Spinal cord (tissue), 10 donors: Measurements from ENCODE around the gene POU2F1. TPM values are rescaled to one million over a fixed set of nuclear protein-coding genes. Genes with fewer than 3 reads are reported as not detected.

Experiments
- DNase-seq, 6 donors: peaks; one replicate each; pipeline versions ENCODE4 v3.0.0 to v3.0.0-alpha.2; 2013 to 2015; ENCODE audit warnings: low spot score in 6 of 6, low read depth in 4 of 6
- H3K27ac ChIP-seq: one replicate; pipeline ENCODE4 v1.5.1; 2013; ENCODE audit warnings: low read depth, low read length, control low read depth
- H3K27me3 ChIP-seq: one replicate; pipeline ENCODE4 v1.6.1; 2013; ENCODE audit warnings: low read length; ENCODE audit not compliant: control insufficient read depth, insufficient read depth
- H3K36me3 ChIP-seq: one replicate; pipeline ENCODE4 v1.6.1; 2013; ENCODE audit warnings: low read length; ENCODE audit not compliant: control insufficient read depth, insufficient read depth
- H3K4me1 ChIP-seq: one replicate; pipeline ENCODE4 v1.6.1; 2013; ENCODE audit warnings: low read length; ENCODE audit not compliant: control insufficient read depth, insufficient read depth
- H3K4me3 ChIP-seq: one replicate; pipeline ENCODE4 v1.5.1; 2013; ENCODE audit warnings: low read depth, low read length, control low read depth
- H3K9me3 ChIP-seq: one replicate; pipeline ENCODE4 v1.6.1; 2013; ENCODE audit warnings: low read length; ENCODE audit not compliant: control insufficient read depth, insufficient read depth
- whole genome bisulfite sequencing: methylation state at CpG from one replicate; pipeline ENCODE4 v1.1.5; 2013; ENCODE audit warnings: missing lambda C conversion rate; ENCODE audit not compliant: insufficient coverage; 5-methylcytosine and 5-hydroxymethylcytosine counted together
- polyA plus RNA-seq, 2 donors: library from polyadenylated mRNA; unstranded; fragments of 120-200 nt; gene quantifications; one replicate each; pipeline ENCODE4 v1.2.1, GENCODE V29; 2013; ENCODE audit not compliant: insufficient read length in 2 of 2
- total RNA-seq, 2 donors: library from RNA; depleted of rRNA in 1 of 2; stranded (reverse); fragments of 120-200 nt in 1 of 2; fragments of >200 nt in 1 of 2; gene quantifications; one replicate each; pipeline versions ENCODE4 v1.2.3 to v1.2.4, GENCODE V29; 2013 to 2014
- donor health status: healthy.

Gene POU2F1
- total and polyA plus RNA-seq, 4 donors = 14.2 to 28.8 (median 17.3) TPM

GRCh38 chr1:167186771-167187170, 33.9 kb upstream of the POU2F1 start:
- Histone ChIP-seq H3K36me3 (no peaks in the 10 kb centered on the region), H3K4me1 (no peaks in the 10 kb centered on the region), H3K9me3 (no peaks in the 10 kb centered on the region), H3K4me3 (no peak overlapping the region), H3K27me3 (no peaks in the 10 kb centered on the region), H3K27ac (no peak overlapping the region)
- WGBS = 29% methylated on average over 1 of the region's 2 CpGs
- DNase-seq = peak in 2 of 6 donors; percentile 53 to 84

GRCh38 chr1:167190747-167191237, 29.9 kb upstream of the POU2F1 start:
- Histone ChIP-seq H3K9me3 (no peaks in the 10 kb centered on the region), H3K27me3 (no peaks in the 10 kb centered on the region), H3K36me3 (no peaks in the 10 kb centered on the region), H3K4me3 (no peak overlapping the region), H3K27ac (no peak overlapping the region), H3K4me1 (no peaks in the 10 kb centered on the region)
- DNase-seq = no peak
- WGBS = 93% methylated on average over 3 of the region's 9 CpGs

DNA sequence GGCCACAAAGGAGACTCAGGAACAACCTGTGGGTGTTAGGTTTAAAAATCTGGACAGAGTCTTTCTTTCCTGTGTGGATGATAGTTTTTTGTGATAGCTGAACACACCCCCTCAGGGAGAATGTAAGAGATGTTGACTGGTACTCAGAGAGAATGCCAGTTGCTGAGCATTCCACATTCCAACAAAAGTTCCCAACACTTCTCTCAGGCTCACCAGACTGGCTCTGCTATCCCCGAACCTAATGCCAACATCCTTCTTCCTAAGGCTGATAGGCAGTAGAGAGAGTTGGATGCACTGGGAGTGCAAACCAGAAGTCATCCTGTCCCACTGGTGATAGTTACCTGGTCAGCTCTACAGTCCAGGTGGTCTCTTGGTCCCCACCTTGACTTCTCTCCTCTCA, 28.7 kb upstream of the POU2F1 start:
- no peak overlapping the region for H3K4me3 ChIP-seq
- no CpG with 5 or more reads among the region's 1 CpG for WGBS
- DNase-seq = no peak
- H3K27me3 ChIP-seq = no peaks in the 10 kb centered on the region
- H3K36me3 ChIP-seq = no peaks in the 10 kb centered on the region
- H3K4me1 ChIP-seq = no peaks in the 10 kb centered on the region
- H3K27ac ChIP-seq = no peak overlapping the region
- no peaks in the 10 kb centered on the region for H3K9me3 ChIP-seq

GRCh38 chr1:167194182-167194581, 26.5 kb upstream of the POU2F1 start:
- DNase-seq = no peak
- Histone ChIP-seq H3K9me3 (no peaks in the 10 kb centered on the region), H3K27me3 (no peaks in the 10 kb centered on the region), H3K4me3 (no peak overlapping the region), H3K27ac (no peak overlapping the region), H3K36me3 (no peaks in the 10 kb centered on the region), H3K4me1 (no peaks in the 10 kb centered on the region)
- no CpG with 5 or more reads among the region's 3 CpGs for WGBS

GRCh38 chr1:167196166-167196565, 24.5 kb upstream of the POU2F1 start:
- H3K27ac ChIP-seq = no peak overlapping the region
- DNase-seq = peak in 2 of 6 donors; percentile 72 to 81

DNA sequence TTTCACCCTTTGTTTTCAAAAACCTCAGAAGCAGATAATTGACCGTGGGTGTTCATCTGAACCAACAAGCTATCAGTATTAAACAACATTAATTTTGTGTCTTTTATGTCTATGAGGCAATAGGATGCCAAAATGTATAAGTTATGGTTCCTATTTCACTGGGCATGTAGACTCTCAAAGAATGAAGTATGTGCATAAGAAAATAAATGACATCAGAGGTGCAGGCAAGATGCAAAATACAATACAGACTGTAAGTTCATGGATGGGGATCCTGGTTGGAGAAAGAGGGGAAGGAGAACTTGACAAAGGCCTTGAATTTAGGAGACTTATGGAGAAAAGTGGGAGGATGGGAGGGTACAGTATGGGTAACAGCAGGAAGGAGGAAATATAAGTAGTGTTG, 23.4 kb upstream of the POU2F1 start:
- no CpG with 5 or more reads among the region's 1 CpG for WGBS
- H3K27me3 ChIP-seq = no peaks in the 10 kb centered on the region
- H3K27ac ChIP-seq = no peak overlapping the region
- no peak for DNase-seq
- no peaks in the 10 kb centered on the region for H3K4me1 ChIP-seq
- H3K36me3 ChIP-seq = no peaks in the 10 kb centered on the region
- no peak overlapping the region for H3K4me3 ChIP-seq
- H3K9me3 ChIP-seq = no peaks in the 10 kb centered on the region

More at GRCh38 chr1:167196166-167196565, 24.5 kb upstream of the POU2F1 start:
- H3K4me1 ChIP-seq = no peaks in the 10 kb centered on the region
- no peaks in the 10 kb centered on the region for H3K9me3 ChIP-seq
- H3K36me3 ChIP-seq = no peaks in the 10 kb centered on the region
- H3K27me3 ChIP-seq = no peaks in the 10 kb centered on the region
- H3K4me3 ChIP-seq = no peak overlapping the region

DNA sequence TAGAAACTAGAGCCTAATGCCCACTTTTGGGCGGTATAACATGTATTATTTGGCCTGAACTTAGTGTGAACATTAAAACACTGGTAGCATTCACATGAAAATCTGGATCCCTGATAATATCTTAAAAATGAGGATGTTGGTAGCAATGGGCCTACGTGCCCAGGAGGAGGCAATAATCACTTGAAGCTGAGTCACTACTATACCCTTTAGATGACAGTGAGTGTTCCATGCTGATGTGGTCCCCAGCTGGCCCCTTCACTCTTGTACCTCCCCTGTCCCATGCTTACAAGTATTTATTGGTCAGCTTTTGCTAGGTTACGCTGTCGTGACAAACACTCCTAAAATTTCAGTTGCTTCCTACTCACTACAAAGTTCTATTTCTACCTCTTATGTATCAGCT, 23.0 kb upstream of the POU2F1 start:
- no peak for DNase-seq
- H3K9me3 ChIP-seq = no peaks in the 10 kb centered on the region
- H3K27me3 ChIP-seq = no peaks in the 10 kb centered on the region
- no peaks in the 10 kb centered on the region for H3K4me1 ChIP-seq
- no peak overlapping the region for H3K4me3 ChIP-seq
- no peaks in the 10 kb centered on the region for H3K36me3 ChIP-seq
- no peak overlapping the region for H3K27ac ChIP-seq
- 96% methylated on average over 3 of the region's 4 CpGs for WGBS

- Histone ChIP-seq H3K27ac (no peak overlapping the region), H3K9me3 (no peaks in the 10 kb centered on the region), H3K4me3 (no peak overlapping the region), H3K36me3 (no peaks in the 10 kb centered on the region), H3K4me1 (no peaks in the 10 kb centered on the region), H3K27me3 (no peaks in the 10 kb centered on the region)
- DNase-seq = peak in 1 of 6 donors; percentile 48
- WGBS = 48% methylated on average over 3 of the region's 5 CpGs
Observed at GRCh38 chr1:167198518-167199133, 22.1 kb upstream of the POU2F1 start.

DNA sequence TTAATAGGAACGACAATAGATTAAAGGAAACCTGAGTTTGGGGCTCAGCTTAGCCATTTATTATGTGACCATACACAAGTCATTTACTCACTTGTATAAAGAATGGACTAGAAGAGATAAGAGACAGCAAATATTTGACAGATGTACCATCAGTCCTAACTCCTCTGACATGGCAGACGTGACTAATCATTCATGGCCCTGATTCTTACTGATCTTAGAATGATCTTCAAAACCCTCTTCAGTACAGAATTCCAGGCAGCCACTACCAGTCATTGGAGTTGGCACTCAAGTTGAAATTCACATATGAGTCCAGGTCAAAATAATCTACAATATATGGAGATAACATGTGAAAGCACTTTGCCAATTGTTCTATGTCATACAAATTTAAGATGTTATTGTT, 21.0 kb upstream of the POU2F1 start:
- Histone ChIP-seq H3K4me1 (no peaks in the 10 kb centered on the region), H3K27ac (no peak overlapping the region), H3K4me3 (no peak overlapping the region), H3K9me3 (no peaks in the 10 kb centered on the region), H3K27me3 (no peaks in the 10 kb centered on the region), H3K36me3 (no peaks in the 10 kb centered on the region)
- no CpG with 5 or more reads among the region's 2 CpGs for WGBS
- DNase-seq = no peak

GRCh38 chr1:167200272-167200671, 20.4 kb upstream of the POU2F1 start:
- WGBS = 93% methylated on average over 2 of the region's 4 CpGs
- H3K9me3 ChIP-seq = no peaks in the 10 kb centered on the region
- no peak overlapping the region for H3K27ac ChIP-seq
- H3K4me1 ChIP-seq = no peaks in the 10 kb centered on the region
- no peaks in the 10 kb centered on the region for H3K36me3 ChIP-seq
- no peak overlapping the region for H3K4me3 ChIP-seq
- DNase-seq = no peak
- H3K27me3 ChIP-seq = no peaks in the 10 kb centered on the region
